Fibroblast of lung (primary cell): Measurements from ENCODE around the gene OLFM1. TPM values are rescaled to one million over a fixed set of nuclear protein-coding genes. Genes with fewer than 3 reads are reported as not detected.
"Not testable (repeated sequence)": the region's sequence is repeated elsewhere in the genome, so short reads cannot be mapped to it uniquely, and the experiment has no call there.

Experiments used
- DNase-seq, 2 donors: peaks; one replicate each; pipeline versions ENCODE4 v3.0.0 to v3.0.0-alpha.2; 2010; ENCODE audit warnings: low read depth in 2 of 2
- H2AFZ ChIP-seq: 2 replicates; pipeline ENCODE4 v1.5.1; 2012; ENCODE audit warnings: low read length, control low read depth, inconsistent platforms
- H3K27ac ChIP-seq: 2 replicates; pipeline ENCODE4 v1.5.1; 2011; ENCODE audit warnings: low read length, control low read depth; ENCODE audit not compliant: insufficient read depth
- H3K27me3 ChIP-seq: 2 replicates; pipeline ENCODE4 v1.5.1; 2011; ENCODE audit warnings: mild to moderate bottlenecking, low read length; ENCODE audit not compliant: control insufficient read depth, insufficient read depth
- H3K36me3 ChIP-seq: 2 replicates; pipeline ENCODE4 v1.5.1; 2011; ENCODE audit warnings: low read length; ENCODE audit not compliant: control insufficient read depth, insufficient read depth
- H3K4me1 ChIP-seq: 2 replicates; pipeline ENCODE4 v1.5.1; 2011; ENCODE audit warnings: low read length; ENCODE audit not compliant: control insufficient read depth, insufficient read depth; ENCODE audit errors: extremely low read depth
- H3K4me2 ChIP-seq: 2 replicates; pipeline ENCODE4 v1.5.1; 2011; ENCODE audit warnings: low read length, control low read depth; ENCODE audit not compliant: insufficient read depth; ENCODE audit errors: extremely low read depth
- H3K4me3 ChIP-seq, 4 experiments: fragments of 200-600 bp in 1 of 4; sonication (generic) in 1 of 4; replicated peaks in 1 of 4; 2 replicates each; pipeline ENCODE4 v1.5.1; 2011 to 2016; ENCODE audit warnings: low read length in 4 of 4, low read depth in 3 of 4, mild to moderate bottlenecking in 3 of 4, control low read depth in 2 of 4, inconsistent platforms in 1 of 4, mixed read lengths in 1 of 4; ENCODE audit not compliant: insufficient read depth in 1 of 4; ENCODE audit errors: control extremely low read depth in 1 of 4
- H3K79me2 ChIP-seq: 2 replicates; pipeline ENCODE4 v1.5.1; 2012; ENCODE audit warnings: mild to moderate bottlenecking, low read length, inconsistent platforms; ENCODE audit not compliant: control insufficient read depth, insufficient read depth
- H3K9ac ChIP-seq: 2 replicates; pipeline ENCODE4 v1.5.1; 2011; ENCODE audit warnings: mild to moderate bottlenecking, low read length, control low read depth; ENCODE audit not compliant: insufficient read depth
- H3K9me3 ChIP-seq: 2 replicates; pipeline ENCODE4 v1.5.1; 2012; ENCODE audit warnings: low read depth, low read length; ENCODE audit not compliant: control insufficient read depth, insufficient read depth
- H4K20me1 ChIP-seq: 2 replicates; pipeline ENCODE4 v1.5.1; 2011; ENCODE audit warnings: low read length; ENCODE audit not compliant: control insufficient read depth, insufficient read depth; ENCODE audit errors: extremely low read depth
- EZH2 ChIP-seq: IDR thresholded peaks from 2 replicates; pipeline ENCODE4 v1.5.1; 2012; ENCODE audit warnings: low read length, control low read depth, mild to moderate bottlenecking; ENCODE audit errors: missing control alignments
- polyA plus RNA-seq, 2 donors: library from polyadenylated mRNA; depleted of rRNA in 1 of 2; stranded (reverse) in 1 of 2; unstranded in 1 of 2; fragments of >200 nt; gene quantifications; 2 replicates each; pipeline ENCODE4 v1.2.1, GENCODE V29; 2011 to 2012; ENCODE audit warnings: missing spikeins in 1 of 2
- total RNA-seq: library from RNA; depleted of rRNA; stranded (reverse); fragments of >200 nt; gene quantifications from 2 replicates; pipeline ENCODE4 v1.2.1, GENCODE V29; 2014
- TF ChIP-seq, protein P1 (sequence below), 2 donors: IDR thresholded peaks in 1 of 2; conservative IDR thresholded peaks in 1 of 2; 1 replicate in 1 of 2; 2 replicates in 1 of 2; pipeline ENCODE4 v1.5.1; 2011 to 2012; ENCODE audit warnings: low read length in 2 of 2, control low read depth in 1 of 2, inconsistent platforms in 1 of 2, low read depth in 1 of 2, mild to moderate bottlenecking in 1 of 2

OLFM1 gene
- total and polyA plus RNA-seq, 2 donors (not counting 1 experiment from before 2014, with no cell fraction given): 2.0 to 7.6 TPM

DNA sequence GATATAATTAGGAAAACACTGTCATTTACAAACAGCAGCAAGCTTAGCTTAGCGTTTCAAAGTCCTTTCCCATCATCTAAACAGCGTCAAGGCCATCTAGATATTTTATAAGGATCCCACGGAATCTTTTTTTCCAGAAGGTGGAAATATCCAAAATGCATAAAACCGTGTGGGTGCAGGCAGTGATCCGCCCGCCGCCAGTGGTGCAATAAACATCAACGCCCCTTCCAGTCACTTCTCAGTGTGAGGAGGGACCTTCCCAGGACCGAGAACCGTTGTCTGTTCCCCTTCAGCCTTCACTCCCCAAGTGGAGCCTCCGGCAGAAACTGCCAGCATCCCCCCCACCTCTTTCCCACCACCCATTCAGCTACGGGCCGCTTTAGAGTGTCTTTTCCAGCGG lies 22.9 kb downstream of the OLFM1 start:
- no peaks in the 10 kb centered on the region for H3K9me3 ChIP-seq
- no peak for DNase-seq
- H3K4me2 ChIP-seq: no peak overlapping the region
- H2AFZ ChIP-seq: no peak overlapping the region
- no peaks in the 10 kb centered on the region for H3K79me2 ChIP-seq
- TF ChIP-seq EZH2: no peak
- TF ChIP-seq, protein P1, sequence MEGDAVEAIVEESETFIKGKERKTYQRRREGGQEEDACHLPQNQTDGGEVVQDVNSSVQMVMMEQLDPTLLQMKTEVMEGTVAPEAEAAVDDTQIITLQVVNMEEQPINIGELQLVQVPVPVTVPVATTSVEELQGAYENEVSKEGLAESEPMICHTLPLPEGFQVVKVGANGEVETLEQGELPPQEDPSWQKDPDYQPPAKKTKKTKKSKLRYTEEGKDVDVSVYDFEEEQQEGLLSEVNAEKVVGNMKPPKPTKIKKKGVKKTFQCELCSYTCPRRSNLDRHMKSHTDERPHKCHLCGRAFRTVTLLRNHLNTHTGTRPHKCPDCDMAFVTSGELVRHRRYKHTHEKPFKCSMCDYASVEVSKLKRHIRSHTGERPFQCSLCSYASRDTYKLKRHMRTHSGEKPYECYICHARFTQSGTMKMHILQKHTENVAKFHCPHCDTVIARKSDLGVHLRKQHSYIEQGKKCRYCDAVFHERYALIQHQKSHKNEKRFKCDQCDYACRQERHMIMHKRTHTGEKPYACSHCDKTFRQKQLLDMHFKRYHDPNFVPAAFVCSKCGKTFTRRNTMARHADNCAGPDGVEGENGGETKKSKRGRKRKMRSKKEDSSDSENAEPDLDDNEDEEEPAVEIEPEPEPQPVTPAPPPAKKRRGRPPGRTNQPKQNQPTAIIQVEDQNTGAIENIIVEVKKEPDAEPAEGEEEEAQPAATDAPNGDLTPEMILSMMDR (conservative IDR thresholded peaks at IDR 0.05 in 1 of 2, IDR thresholded peaks at IDR 0.05 in 1 of 2; ENCODE audit: low read depth in 1 of 2, low read length in 2 of 2): no peak
- H4K20me1 ChIP-seq: no peaks in the 10 kb centered on the region
- no peaks in the 10 kb centered on the region for H3K4me1 ChIP-seq
- H3K27ac ChIP-seq: no peak overlapping the region
- H3K9ac ChIP-seq: no peak overlapping the region
- H3K4me3 ChIP-seq: no peak overlapping the region
- H3K36me3 ChIP-seq: no peaks in the 10 kb centered on the region
- H3K27me3 ChIP-seq: no peaks in the 10 kb centered on the region

DNA sequence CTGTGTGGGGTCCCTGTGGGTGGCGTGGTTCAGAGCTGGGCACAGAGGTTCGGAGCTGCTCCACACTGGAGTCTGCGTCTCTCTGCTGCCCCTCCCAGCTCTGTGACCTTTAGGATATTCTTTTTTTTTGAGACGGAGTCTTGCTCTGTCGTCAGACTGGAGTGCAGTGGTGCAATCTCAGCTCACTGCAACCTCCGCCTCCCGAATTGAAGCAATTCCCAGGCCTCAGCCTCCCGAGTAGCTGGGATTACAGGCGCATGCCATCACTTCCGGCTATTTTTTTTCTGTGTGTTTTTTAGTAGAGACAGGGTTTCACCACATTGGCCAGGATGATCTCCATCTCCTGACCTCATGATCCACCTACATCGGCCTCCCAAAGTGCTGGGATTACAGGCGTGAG lies 24.1 kb downstream of the OLFM1 start:
- H3K9ac ChIP-seq, H3K4me2 ChIP-seq, H3K36me3 ChIP-seq, H2AFZ ChIP-seq, H3K9me3 ChIP-seq, DNase-seq, H3K79me2 ChIP-seq, H4K20me1 ChIP-seq, H3K27me3 ChIP-seq, H3K4me3 ChIP-seq, H3K27ac ChIP-seq, H3K4me1 ChIP-seq: not testable (repeated sequence)

DNA sequence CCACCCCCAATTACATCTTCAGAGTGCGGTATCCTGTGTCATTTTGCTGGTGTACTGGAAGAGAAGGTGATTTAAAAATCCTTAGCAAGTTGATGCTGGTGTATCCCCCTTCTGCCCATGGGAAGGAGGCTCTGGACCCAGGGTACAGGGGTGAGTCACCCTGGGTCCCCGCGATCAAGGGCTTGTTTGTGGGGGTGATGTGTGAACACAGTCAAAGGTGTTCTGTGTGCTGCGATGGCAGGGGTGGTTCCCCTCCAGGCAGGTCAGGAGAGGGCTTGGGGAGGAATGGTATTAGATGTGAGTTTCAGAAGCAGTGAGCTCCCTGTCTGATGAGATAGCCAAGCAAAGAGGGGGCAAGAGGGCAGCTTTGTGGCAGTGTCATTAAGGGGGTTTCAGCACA lies 28.9 kb downstream of the OLFM1 start:
- Histone ChIP-seq H3K27me3 (no peaks in the 10 kb centered on the region), H3K79me2 (no peaks in the 10 kb centered on the region), H2AFZ (no peak overlapping the region), H3K4me1 (no peaks in the 10 kb centered on the region), H3K4me2 (no peak overlapping the region), H3K27ac (no peak overlapping the region), H3K9ac (no peak overlapping the region), H3K4me3 (no peak overlapping the region), H3K36me3 (no peaks in the 10 kb centered on the region), H4K20me1 (no peaks in the 10 kb centered on the region), H3K9me3 (no peaks in the 10 kb centered on the region)
- DNase-seq: no peak
- TF ChIP-seq, protein P1 (conservative IDR thresholded peaks at IDR 0.05 in 1 of 2, IDR thresholded peaks at IDR 0.05 in 1 of 2; ENCODE audit: low read depth in 1 of 2, low read length in 2 of 2): no peak
- TF ChIP-seq EZH2: no peak
